ENCODE results near the gene PRKN. TPM values are rescaled to one million over a fixed set of nuclear protein-coding genes. Genes with fewer than 3 reads are reported as not detected.

The PRKN gene
- total RNA-seq, 3 donors from 2014 or later: 5.2 to 10.2 (median 8.1) TPM

DNA sequence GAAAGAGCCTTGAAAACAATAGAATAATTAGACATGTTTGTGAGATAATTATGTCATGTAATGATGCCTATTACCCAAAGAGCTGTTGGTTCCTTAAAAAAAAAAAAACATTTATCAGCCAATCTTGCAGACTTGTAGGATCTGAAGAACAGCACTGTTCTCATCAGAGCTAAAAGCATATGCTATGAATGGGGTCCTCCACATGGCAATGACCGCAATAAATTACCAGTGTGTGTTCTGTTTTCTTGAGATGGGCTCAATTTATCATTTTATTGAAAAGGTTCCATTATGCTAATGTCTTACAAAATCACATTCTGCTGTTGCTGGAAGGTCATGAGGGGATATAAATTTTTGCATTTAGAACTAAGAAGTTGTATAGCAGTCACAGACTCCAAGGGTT is 484.7 kb downstream of the PRKN start:
- DNase-seq (no peak), ATAC-seq (no peak)
- H3K4me1 ChIP-seq (ENCODE audit: low read depth): no peaks in the 10 kb centered on the region
- no peaks in the 10 kb centered on the region for H3K9me3 ChIP-seq
- H3K36me3 ChIP-seq (ENCODE audit: low read depth): no peaks in the 10 kb centered on the region
- no peak overlapping the region for H3K4me3 ChIP-seq
- TF ChIP-seq CTCF (IDR thresholded peaks at IDR 0.05): no peak
- intact Hi-C loops (cut with DNase I, micrococcal nuclease): no loop called here

DNA sequence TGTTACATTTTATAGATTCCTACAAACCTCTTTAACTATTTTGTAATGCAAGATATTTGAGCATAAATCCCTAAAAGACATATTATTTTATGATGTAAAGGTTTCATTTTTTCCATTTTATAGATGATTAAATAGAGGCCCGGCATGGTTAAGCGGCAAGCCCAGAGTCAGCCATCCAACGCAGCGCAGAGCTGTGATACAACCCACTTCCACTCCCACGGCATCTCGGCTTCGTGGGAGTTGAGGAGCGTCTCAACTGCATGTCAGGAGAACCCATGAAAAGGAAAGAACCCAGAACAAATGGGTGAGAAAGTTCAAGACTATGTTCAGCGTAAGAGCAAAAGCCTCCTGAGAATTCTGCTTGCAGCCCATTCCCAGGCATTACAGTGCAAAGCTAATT is 488.2 kb downstream of the PRKN start:
- DNase-seq (no peak), ATAC-seq (no peak)
- intact Hi-C loops (cut with DNase I, micrococcal nuclease): no loop called here
- TF ChIP-seq CTCF (IDR thresholded peaks at IDR 0.05): no peak
- Histone ChIP-seq H3K36me3 (ENCODE audit: low read depth) (no peaks in the 10 kb centered on the region), H3K9me3 (no peaks in the 10 kb centered on the region), H3K4me3 (no peak overlapping the region), H3K4me1 (ENCODE audit: low read depth) (no peaks in the 10 kb centered on the region)

- ATAC-seq: no peak
- Histone ChIP-seq H3K4me3 (no peak overlapping the region), H3K9me3 (no peaks in the 10 kb centered on the region), H3K4me1 (ENCODE audit: low read depth) (no peaks in the 10 kb centered on the region), H3K36me3 (ENCODE audit: low read depth) (no peaks in the 10 kb centered on the region)
- no peak for TF ChIP-seq CTCF (IDR thresholded peaks at IDR 0.05)
- no peak for DNase-seq
- intact Hi-C loops (cut with DNase I, micrococcal nuclease): no loop called here
These were observed 488.9 kb downstream of the PRKN start for GRCh38 chr6:162238675-162239074.

DNA sequence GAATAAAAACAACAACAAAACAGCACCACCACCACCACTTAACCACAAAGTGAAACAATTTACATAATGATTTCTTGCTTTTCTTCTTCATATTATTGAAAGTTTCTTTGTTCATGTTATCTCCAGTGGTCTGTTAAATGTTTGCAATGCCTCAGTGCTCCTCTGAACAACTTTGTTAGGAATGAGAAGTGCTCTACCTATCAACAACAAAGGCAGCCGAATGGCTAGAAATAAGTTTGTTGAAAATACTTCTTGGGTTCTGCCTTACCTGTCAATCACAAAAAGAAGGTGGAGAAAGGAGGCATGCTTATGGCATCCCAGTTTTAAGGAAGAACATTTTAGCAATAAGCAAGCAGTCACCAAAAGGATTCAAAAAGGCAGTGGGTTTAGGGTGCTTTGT is 490.2 kb downstream of the PRKN start:
- H3K4me1 ChIP-seq (ENCODE audit: low read depth): no peaks in the 10 kb centered on the region
- intact Hi-C loops (cut with DNase I, micrococcal nuclease): no loop called here
- H3K9me3 ChIP-seq: no peaks in the 10 kb centered on the region
- TF ChIP-seq CTCF (IDR thresholded peaks at IDR 0.05): no peak
- no peaks in the 10 kb centered on the region for H3K36me3 ChIP-seq (ENCODE audit: low read depth)
- no peak overlapping the region for H3K4me3 ChIP-seq
- ATAC-seq: no peak
- no peak for DNase-seq

DNA sequence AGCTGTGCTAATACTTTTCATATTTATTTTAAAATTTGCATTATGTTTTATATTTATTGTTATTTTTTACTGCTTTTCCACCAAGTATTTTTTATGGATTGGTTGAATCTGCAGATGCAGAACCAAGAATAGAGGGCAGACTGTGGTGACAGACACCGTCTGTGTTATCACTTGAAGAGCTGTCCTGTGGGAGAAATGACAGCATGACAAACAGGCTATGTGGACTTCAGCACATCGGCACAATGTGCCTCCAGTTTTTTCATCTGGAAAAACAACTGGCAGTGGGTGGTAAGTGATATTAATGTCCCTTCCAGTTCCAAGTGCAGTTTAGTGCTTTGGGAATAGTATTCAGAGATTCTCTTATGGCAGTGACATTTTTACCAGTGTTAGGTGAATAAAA is 492.9 kb downstream of the PRKN start:
- DNase-seq (no peak), ATAC-seq (no peak)
- intact Hi-C loops (cut with DNase I, micrococcal nuclease): no loop called here
- H3K4me1 ChIP-seq (ENCODE audit: low read depth): no peaks in the 10 kb centered on the region
- TF ChIP-seq CTCF (IDR thresholded peaks at IDR 0.05): no peak
- no peaks in the 10 kb centered on the region for H3K9me3 ChIP-seq
- no peaks in the 10 kb centered on the region for H3K36me3 ChIP-seq (ENCODE audit: low read depth)
- no peak overlapping the region for H3K4me3 ChIP-seq

DNA sequence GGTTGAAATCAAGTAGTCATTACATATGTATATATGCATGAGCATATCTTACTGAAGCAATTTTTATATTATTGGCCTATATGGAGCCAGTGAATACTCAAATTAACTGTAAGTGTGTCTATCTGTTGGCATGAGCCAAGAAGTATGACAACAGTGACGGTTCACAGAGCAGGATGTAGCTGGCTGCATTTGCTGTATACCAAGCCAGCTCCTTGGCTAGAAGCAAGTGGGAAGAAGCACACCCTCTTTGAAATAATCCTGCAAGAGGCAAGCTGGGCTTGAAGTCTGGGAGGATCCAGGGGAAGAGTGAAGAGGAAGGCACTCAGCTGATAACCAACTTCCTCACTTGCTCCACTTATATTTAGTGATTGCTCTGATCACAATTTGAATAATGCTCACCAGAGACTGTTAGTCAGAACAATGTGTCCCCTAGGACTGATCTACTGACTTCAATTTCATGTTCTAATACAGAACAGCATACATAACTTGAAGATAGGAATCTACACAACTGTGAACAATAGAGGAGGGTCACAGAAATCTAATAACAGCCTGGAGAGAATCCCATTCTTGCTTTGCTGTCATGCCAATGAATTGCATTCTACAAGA is 497.3 kb downstream of the PRKN start:
- H3K36me3 ChIP-seq (ENCODE audit: low read depth): no peaks in the 10 kb centered on the region
- DNase-seq: no peak
- H3K4me1 ChIP-seq (ENCODE audit: low read depth): no peaks in the 10 kb centered on the region
- no peaks in the 10 kb centered on the region for H3K9me3 ChIP-seq
- TF ChIP-seq CTCF (IDR thresholded peaks at IDR 0.05): no peak
- ATAC-seq: no peak
- H3K4me3 ChIP-seq: no peak overlapping the region
- intact Hi-C loops (cut with DNase I, micrococcal nuclease): no loop called here
